Activated CD8-positive, alpha-beta T cell treated with anti-CD3 and anti-CD28 coated beads, Interleukin-2, amount 10 ng/mL, durations not matched to agents 7 days and 5 days (primary cell): ENCODE results near the gene MIPOL1. TPM values are rescaled to one million over a fixed set of nuclear protein-coding genes. Genes with fewer than 3 reads are reported as not detected.
"Not testable (repeated sequence)": the region's sequence is repeated elsewhere in the genome, so short reads cannot be mapped to it uniquely, and the experiment has no call there.

Experiments
- ATAC-seq: fragments of 150-1000 bp; cut with Tn5 transposase; one replicate; pipeline ENCODE4 v1.10.0; 2021; ENCODE audit warnings: moderate library complexity
- CTCF ChIA-PET: fragments of 350-600 bp; sonication (Branson Sonifier 250); formaldehyde crosslinking; loops from one replicate; lab custom pipeline; 2021; ENCODE audit warnings: antibody characterized with exemption; lab: Charles Lee
- POLR2A ChIA-PET: fragments of 350-600 bp; sonication (Branson Sonifier 250); formaldehyde crosslinking; loops from one replicate; lab custom pipeline; 2021; ENCODE audit warnings: antibody characterized with exemption; lab: Charles Lee
- DNase-seq: peaks from one replicate; pipeline ENCODE4 v3.0.0-alpha.2; 2020
- H3K27ac Mint-ChIP-seq: one replicate; pipeline ENCODE4 v1.8.0; 2021; ENCODE audit warnings: mild to moderate bottlenecking, mixed read lengths
- H3K27me3 Mint-ChIP-seq: one replicate; pipeline ENCODE4 v1.8.0; 2021; ENCODE audit warnings: low read depth, mixed read lengths
- H3K36me3 Mint-ChIP-seq: one replicate; pipeline ENCODE4 v1.8.0; 2021; ENCODE audit warnings: low read depth, mixed read lengths
- H3K4me1 Mint-ChIP-seq: one replicate; pipeline ENCODE4 v1.8.0; 2021; ENCODE audit warnings: low read depth, mixed read lengths
- H3K4me3 Mint-ChIP-seq: one replicate; pipeline ENCODE4 v1.8.0; 2021; ENCODE audit warnings: mild to moderate bottlenecking, mixed read lengths
- H3K9me3 Mint-ChIP-seq: one replicate; pipeline ENCODE4 v1.8.0; 2022; ENCODE audit warnings: mixed read lengths; ENCODE audit not compliant: insufficient read depth
- total RNA-seq, 2 experiments: library from RNA; stranded (reverse); gene quantifications; one replicate each; pipeline ENCODE4 v1.2.3, GENCODE V29; 2021

MIPOL1 gene
- total RNA-seq, 2 experiments from 2014 or later, result not detected

DNA sequence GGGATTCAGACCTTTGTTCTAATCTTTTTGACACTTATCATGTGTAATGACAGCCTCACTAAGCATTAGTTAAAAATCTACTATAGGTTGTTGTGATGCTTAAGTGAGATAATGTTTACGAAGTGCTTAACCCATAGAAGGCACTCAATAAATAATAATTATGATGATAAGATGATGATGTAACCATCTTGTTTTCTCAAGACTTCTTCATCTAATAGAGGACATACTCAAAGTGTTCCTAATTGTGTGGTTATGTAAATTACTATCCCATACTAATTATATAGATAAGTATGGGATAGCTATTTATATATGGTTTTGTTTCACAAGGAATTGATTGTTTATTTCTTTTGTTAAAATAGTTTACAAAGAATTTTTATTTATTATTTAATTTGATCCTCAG, 76.9 kb downstream of the MIPOL1 start:
- ChIA-PET POLR2A (no interaction called here), CTCF (no interaction called here)
- Mint-ChIP-seq H3K4me3 (no peak overlapping the region), H3K36me3 (no peaks in the 10 kb centered on the region), H3K27me3 (no peaks in the 10 kb centered on the region), H3K4me1 (no peaks in the 10 kb centered on the region), H3K27ac (no peak overlapping the region), H3K9me3 (no peaks in the 10 kb centered on the region)
- DNase-seq (no peak), ATAC-seq (no peak)

DNA sequence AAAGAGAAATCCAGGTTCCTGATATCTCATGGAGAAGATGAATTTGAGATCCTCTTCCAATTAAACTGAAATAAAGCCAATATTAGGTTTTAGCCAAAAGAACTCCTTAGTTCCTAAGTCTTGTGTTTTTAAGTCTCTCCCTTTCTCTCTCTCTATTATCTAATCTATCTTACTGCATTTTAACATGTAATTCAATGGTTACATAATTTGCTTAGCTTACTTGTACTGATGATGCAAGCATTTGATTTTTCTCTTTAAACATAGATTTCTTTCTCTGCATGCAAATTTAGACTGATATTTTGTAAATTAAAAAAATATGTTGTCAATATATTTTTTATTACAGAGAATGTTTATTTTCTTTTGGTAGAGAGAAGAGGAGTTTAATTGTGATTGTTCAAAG, 78.2 kb downstream of the MIPOL1 start:
- Mint-ChIP-seq H3K36me3 (no peaks in the 10 kb centered on the region), H3K27ac (no peak overlapping the region), H3K4me3 (no peak overlapping the region), H3K27me3 (no peaks in the 10 kb centered on the region), H3K4me1 (no peaks in the 10 kb centered on the region), H3K9me3 (no peaks in the 10 kb centered on the region)
- ChIA-PET POLR2A (no interaction called here), CTCF (no interaction called here)
- ATAC-seq, result no peak
- DNase-seq, result no peak

DNA sequence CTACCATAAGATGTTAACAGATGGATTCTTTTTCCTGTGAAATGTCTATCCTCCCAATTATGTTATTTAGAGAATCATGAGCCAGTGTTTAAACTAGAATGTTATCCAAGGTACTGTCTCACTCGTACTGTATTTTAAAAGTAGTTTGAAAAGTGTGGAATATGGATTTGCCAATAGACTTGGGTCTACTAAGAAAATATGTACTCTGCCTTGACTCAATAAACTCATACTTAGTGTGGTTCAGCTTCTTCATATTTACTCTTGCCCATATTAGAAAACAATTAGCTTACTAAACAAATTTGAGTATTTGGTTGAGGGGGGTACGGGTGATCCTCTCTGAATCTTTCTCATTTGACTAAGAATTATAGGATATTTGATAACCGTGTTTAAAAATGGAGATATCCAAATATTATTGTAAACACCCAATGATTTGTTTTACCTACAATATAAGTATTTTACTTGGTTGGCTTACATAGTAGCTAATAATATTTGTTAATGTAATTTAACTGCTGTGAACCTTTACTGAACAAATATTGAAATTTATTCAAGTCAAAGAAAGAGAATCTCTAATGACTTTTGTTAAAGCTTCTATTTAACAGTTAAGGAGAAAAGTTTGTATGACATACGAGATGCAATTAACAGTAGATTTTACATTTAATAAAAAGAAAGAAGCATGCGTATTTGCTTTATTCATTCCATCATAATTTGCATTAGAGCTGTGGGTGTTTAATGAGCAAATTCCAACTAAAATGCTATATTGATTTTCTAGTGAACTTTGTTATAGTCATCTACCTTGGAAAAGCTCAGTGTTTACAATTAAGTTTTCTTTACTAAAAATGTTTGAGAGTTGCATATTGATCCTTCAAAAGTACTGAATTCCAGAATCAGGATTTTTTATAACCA, 81.2 kb downstream of the MIPOL1 start:
- Mint-ChIP-seq H3K27ac (no peak overlapping the region), H3K4me3 (no peak overlapping the region), H3K36me3 (no peaks in the 10 kb centered on the region), H3K4me1 (no peaks in the 10 kb centered on the region), H3K9me3 (no peaks in the 10 kb centered on the region), H3K27me3 (no peaks in the 10 kb centered on the region)
- ATAC-seq, result no peak
- POLR2A ChIA-PET, result no interaction called here
- DNase-seq, result no peak
- CTCF ChIA-PET, result no interaction called here

DNA sequence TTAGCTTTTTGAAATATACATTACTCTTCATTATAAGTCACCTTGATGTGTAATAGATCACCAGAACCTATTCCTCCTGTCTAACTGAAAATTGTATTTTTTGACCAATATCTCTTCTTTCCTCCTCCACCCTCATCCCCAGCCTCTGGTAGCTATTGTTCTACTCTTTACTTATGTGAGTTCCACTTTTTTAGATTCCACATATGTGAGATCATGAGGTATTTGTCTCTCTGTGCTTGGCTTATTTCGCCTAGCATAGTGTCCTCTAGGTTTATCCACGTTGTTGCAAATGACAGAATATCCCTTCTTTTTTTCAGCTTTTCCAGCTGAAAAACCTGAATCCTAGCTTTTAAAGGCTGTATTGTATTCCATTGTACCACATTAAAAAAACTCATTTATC, 82.1 kb downstream of the MIPOL1 start:
- Mint-ChIP-seq H3K4me3 (no peak overlapping the region), H3K4me1 (no peaks in the 10 kb centered on the region), H3K9me3 (no peaks in the 10 kb centered on the region), H3K36me3 (no peaks in the 10 kb centered on the region), H3K27me3 (no peaks in the 10 kb centered on the region), H3K27ac (no peak overlapping the region)
- ATAC-seq (no peak), DNase-seq (no peak)
- ChIA-PET POLR2A (no interaction called here), CTCF (no interaction called here)

DNA sequence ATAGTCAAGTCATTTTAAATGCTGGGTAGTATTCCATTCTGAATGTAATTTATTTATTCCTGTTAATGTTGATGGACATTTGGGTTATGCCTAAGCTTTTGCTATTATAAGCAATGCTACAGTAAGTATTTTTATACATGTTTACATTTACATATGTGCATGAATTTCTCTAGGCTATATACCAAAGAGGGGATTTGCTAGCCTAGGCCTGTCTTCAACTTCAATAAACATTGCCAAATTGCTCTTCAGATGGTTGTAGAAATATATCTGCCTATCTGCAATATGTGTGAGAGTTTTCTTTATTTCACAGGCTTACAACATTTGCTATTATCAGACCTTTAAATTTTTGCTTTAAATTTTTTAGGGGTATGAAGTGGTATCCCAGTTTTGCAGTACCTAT, 87.0 kb downstream of the MIPOL1 start:
- POLR2A ChIA-PET, result no interaction called here
- Mint-ChIP-seq H3K27me3 (no peaks in the 10 kb centered on the region), H3K4me1 (no peaks in the 10 kb centered on the region), H3K9me3 (no peaks in the 10 kb centered on the region), H3K36me3 (no peaks in the 10 kb centered on the region), H3K27ac (no peak overlapping the region), H3K4me3 (no peak overlapping the region)
- no peak for ATAC-seq
- DNase-seq, result no peak
- CTCF ChIA-PET, result no interaction called here

DNA sequence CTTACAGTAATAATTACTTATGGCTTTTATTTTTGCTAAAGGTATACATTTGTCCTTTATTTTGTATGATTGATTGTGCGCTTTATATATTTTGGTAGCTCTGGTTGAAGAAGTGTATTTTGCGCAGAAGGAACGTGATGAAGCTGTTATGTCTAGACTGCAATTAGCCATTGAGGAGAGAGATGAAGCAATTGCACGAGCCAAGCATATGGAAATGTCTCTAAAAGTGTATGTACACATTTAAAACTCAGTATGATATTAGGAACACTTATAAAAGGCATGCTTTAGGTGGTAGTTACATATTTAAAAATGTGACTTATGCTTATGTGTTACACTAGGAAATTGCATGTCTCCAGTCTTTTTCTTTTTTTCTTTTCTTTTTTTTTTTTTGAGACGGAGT, 87.5 kb downstream of the MIPOL1 start:
- DNase-seq, result no peak
- no peak overlapping the region for H3K27ac Mint-ChIP-seq
- CTCF ChIA-PET, result no interaction called here
- H3K4me1 Mint-ChIP-seq, result no peaks in the 10 kb centered on the region
- H3K27me3 Mint-ChIP-seq, result no peaks in the 10 kb centered on the region
- H3K36me3 Mint-ChIP-seq, result no peaks in the 10 kb centered on the region
- no peak for ATAC-seq
- H3K4me3 Mint-ChIP-seq, result no peak overlapping the region
- POLR2A ChIA-PET, result no interaction called here
- H3K9me3 Mint-ChIP-seq, result no peaks in the 10 kb centered on the region

DNA sequence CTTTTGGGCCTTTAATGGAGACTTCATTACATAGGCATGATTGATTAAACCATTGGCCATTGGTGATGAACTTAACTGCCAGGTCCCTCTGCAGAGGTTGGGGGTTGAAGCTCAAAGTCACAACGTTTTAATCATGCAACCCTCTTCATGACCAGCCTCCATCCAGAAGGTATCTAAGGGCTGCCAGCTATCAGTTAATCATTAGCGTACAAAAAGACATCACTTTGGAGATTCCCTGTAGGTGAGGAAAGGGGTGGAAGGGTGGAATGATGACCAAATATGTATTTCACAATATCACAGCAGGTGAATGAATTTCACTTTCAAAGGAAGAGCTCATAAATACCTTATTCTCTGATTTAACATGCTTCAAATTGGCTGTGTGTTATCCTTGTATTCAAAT, 92.0 kb downstream of the MIPOL1 start:
- ChIA-PET POLR2A (no interaction called here), CTCF (no interaction called here)
- no peaks in the 10 kb centered on the region for H3K27me3 Mint-ChIP-seq
- no peak overlapping the region for H3K27ac Mint-ChIP-seq
- H3K4me1 Mint-ChIP-seq, result no peaks in the 10 kb centered on the region
- H3K4me3 Mint-ChIP-seq, result no peak overlapping the region
- H3K9me3 Mint-ChIP-seq, result no peaks in the 10 kb centered on the region
- no peaks in the 10 kb centered on the region for H3K36me3 Mint-ChIP-seq
- ATAC-seq, result no peak
- no peak for DNase-seq

DNA sequence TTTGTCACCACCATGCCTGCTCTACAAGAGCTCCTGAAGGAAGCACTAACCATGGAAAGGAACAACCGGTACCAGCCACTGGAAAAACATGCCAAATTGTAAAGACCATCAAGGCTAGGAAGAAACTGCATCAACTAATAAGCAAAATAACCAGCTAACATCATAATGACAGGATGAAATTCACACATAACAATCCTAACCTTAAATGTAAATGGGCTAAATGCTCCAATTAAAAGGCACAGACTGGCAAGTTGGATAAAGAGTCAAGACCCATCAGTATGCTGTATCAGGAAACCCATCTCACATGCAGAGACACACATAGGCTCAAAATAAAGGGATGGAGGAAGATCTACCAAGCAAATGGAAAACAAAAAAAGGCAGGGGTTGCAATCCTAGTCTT, 97.5 kb downstream of the MIPOL1 start:
- H3K4me1 Mint-ChIP-seq, H3K27me3 Mint-ChIP-seq, H3K27ac Mint-ChIP-seq, DNase-seq, H3K4me3 Mint-ChIP-seq, POLR2A ChIA-PET, H3K9me3 Mint-ChIP-seq, H3K36me3 Mint-ChIP-seq, CTCF ChIA-PET, ATAC-seq: not testable (repeated sequence)

DNA sequence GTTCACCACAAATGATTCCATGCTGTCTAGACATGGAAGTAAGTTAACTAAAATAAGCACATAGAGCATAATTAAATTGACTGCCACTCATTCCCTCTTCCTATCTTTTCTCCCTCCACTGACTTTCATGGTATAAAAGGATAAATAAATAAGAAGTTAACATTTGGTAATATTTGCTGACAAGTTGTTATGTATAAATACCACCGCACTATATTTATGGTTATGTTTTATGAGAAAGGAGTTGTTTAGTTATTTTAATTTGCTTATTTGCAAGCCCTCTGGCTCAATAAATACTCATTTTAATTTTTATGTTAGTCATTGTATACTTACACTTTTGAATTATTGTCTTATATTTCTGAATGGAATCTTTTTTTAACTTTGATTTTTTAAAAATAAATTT, 113.5 kb downstream of the MIPOL1 start:
- POLR2A ChIA-PET, result no interaction called here
- Mint-ChIP-seq H3K9me3 (no peaks in the 10 kb centered on the region), H3K4me1 (no peaks in the 10 kb centered on the region), H3K4me3 (no peak overlapping the region), H3K27me3 (no peaks in the 10 kb centered on the region), H3K36me3 (no peaks in the 10 kb centered on the region), H3K27ac (no peak overlapping the region)
- DNase-seq, result no peak
- no peak for ATAC-seq
- CTCF ChIA-PET, result no interaction called here

DNA sequence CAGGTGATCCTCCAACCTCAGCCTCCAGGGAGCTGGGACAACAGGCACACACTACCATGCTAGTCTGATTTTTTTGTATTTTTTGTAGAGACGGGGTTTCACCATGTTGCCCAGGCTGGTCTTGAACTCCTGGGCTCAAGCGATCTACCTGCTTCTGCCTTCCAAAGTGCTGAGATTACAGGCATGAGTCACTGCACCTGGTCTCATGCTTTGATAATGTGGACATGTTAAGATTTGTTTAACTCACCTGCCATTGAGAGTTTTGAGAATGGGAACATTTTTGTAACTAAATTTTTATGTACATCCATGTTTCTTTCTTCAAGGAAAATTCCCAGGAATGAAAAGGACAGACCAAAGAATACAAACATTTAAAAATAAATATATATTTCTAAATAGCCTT, 121.2 kb downstream of the MIPOL1 start:
- ATAC-seq, result no peak
- H3K27me3 Mint-ChIP-seq, result no peaks in the 10 kb centered on the region

DNA sequence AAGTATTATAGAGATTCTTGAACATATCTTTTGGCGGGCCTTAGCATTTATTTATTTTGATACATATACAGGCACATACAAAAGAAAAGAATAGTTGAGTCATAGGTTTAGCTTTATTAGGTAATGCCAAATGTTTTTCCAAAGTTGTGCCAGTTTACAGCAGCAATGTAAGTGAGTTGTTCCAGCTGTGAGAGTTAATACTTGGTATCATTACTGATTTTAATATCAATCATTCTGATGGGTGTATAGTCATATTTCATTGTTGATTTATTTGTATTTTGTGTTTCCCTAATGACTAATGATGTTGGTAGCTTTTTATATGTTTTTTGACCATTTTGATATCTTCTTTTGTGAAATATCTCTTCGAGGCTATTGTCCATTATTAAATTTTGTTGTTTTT, 122.4 kb downstream of the MIPOL1 start:
- H3K4me1 Mint-ChIP-seq, result no peaks in the 10 kb centered on the region
- no peaks in the 10 kb centered on the region for H3K9me3 Mint-ChIP-seq
- ChIA-PET POLR2A (no interaction called here), CTCF (no interaction called here)
- no peak overlapping the region for H3K4me3 Mint-ChIP-seq
- ATAC-seq (no peak), DNase-seq (no peak)
- no peaks in the 10 kb centered on the region for H3K36me3 Mint-ChIP-seq
- no peak overlapping the region for H3K27ac Mint-ChIP-seq
- no peaks in the 10 kb centered on the region for H3K27me3 Mint-ChIP-seq

More for the DNA sequence above, 121.2 kb downstream of the MIPOL1 start:
- DNase-seq, result no peak
- Mint-ChIP-seq H3K36me3 (no peaks in the 10 kb centered on the region), H3K4me3 (no peak overlapping the region), H3K27ac (no peak overlapping the region), H3K9me3 (no peaks in the 10 kb centered on the region), H3K4me1 (no peaks in the 10 kb centered on the region)
- ChIA-PET POLR2A (no interaction called here), CTCF (no interaction called here)

DNA sequence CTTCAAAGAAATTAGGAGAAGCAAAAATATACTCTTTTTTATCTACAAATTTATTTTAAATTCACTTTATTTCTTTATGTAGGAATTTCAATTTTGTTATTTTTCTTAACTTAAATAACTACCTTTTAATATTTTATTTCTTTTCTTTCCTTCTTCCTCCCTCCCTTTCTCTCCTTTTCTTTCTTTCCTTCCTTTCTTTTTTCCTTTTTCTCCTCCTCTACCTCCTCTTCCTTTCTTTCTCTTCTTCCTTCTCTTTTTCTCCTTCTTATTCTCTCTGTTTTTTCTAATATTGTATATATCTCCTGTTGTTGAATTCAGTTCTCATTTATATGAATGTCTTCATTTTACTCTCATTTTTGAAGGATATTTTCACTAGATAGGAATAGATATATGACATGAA, 127.6 kb downstream of the MIPOL1 start:
- Mint-ChIP-seq H3K27ac (no peak overlapping the region), H3K4me1 (no peaks in the 10 kb centered on the region), H3K9me3 (peaks cover 9% of the 10 kb centered on the region), H3K36me3 (no peaks in the 10 kb centered on the region), H3K4me3 (no peak overlapping the region), H3K27me3 (no peaks in the 10 kb centered on the region)
- ChIA-PET POLR2A (no interaction called here), CTCF (no interaction called here)
- ATAC-seq (no peak), DNase-seq (no peak)

DNA sequence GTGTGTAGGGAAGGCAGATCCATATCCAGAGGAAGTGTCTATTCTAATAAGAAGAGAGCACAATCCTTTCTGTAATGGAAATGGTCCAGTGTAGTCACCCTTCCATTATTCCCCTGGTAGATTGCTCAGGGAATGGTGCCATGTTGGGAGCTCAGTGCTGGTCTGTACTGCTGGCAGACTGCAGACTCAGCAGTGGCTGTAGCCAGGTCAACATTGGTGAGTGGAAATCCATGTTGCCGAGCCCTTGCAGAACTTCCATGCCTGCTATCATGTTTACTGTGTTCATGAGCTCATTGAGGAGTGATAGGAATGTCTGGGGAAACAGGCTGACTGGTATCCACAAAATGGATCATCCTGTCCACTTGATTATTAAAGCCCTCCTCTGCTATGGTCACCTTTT, 128.7 kb downstream of the MIPOL1 start:
- Mint-ChIP-seq H3K4me3 (no peak overlapping the region), H3K27ac (no peak overlapping the region), H3K36me3 (no peaks in the 10 kb centered on the region), H3K4me1 (no peaks in the 10 kb centered on the region), H3K9me3 (peaks cover 9% of the 10 kb centered on the region), H3K27me3 (no peaks in the 10 kb centered on the region)
- ChIA-PET CTCF (no interaction called here), POLR2A (no interaction called here)
- DNase-seq (no peak), ATAC-seq (no peak)
